GM20000 (cell line): ENCODE results near the gene RTL1.

Experiments used
- DNase-seq: peaks from one replicate; pipeline ENCODE4 v3.0.0; 2012; ENCODE audit warnings: low spot score
- TF ChIP-seq, protein P1 (sequence below): IDR thresholded peaks from 2 replicates; pipeline ENCODE4 v1.5.1; 2012; ENCODE audit warnings: mild to moderate bottlenecking, control low read depth; ENCODE audit errors: extremely low read depth, missing control alignments

Gene RTL1

DNA sequence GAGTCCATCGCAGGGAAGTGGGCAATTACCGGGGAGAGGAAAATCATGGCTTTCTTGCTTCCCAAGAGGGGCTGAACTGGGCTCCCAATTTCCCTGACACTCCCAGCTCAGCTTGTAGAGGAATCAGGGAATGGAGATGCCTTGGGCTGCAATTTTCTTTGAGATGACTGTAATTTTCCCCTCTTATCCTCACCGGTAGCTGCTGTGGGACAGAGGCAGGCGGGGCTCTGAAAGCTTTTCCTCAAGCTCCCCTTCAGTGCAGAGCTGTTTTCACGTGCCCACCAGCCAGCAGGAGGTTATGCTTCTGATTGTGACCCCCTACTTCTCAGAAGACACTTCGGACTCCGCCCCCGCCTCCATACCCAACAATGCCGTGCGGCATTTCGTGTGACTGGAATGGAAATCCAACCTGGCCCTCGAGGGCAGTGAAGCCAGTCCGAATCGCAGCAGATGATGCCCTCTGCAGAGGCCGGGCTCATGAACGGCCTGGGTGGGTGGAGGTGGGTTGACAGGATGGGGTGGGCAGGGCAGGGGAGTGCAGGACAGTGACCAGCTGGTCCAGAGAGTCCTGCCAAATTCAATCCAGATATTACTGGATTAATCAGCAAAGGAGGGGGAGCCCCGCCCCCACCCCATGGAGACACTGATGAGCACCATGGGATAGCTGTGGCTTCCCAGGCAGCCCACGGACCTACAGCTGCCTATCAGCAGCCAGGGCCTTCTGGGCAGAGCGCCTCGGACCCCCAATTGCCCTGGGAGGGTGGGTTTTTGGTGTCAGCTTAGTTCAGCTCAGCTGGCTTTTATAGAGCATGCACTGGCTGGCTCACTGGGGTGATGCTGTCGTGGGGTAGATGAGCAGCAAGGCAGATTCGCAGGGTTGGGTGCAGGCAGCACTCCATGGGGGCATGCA is 37.6 kb downstream of the RTL1 start:
- TF ChIP-seq, protein P1, sequence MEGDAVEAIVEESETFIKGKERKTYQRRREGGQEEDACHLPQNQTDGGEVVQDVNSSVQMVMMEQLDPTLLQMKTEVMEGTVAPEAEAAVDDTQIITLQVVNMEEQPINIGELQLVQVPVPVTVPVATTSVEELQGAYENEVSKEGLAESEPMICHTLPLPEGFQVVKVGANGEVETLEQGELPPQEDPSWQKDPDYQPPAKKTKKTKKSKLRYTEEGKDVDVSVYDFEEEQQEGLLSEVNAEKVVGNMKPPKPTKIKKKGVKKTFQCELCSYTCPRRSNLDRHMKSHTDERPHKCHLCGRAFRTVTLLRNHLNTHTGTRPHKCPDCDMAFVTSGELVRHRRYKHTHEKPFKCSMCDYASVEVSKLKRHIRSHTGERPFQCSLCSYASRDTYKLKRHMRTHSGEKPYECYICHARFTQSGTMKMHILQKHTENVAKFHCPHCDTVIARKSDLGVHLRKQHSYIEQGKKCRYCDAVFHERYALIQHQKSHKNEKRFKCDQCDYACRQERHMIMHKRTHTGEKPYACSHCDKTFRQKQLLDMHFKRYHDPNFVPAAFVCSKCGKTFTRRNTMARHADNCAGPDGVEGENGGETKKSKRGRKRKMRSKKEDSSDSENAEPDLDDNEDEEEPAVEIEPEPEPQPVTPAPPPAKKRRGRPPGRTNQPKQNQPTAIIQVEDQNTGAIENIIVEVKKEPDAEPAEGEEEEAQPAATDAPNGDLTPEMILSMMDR, result no peak
- DNase-seq, result no peak

DNA sequence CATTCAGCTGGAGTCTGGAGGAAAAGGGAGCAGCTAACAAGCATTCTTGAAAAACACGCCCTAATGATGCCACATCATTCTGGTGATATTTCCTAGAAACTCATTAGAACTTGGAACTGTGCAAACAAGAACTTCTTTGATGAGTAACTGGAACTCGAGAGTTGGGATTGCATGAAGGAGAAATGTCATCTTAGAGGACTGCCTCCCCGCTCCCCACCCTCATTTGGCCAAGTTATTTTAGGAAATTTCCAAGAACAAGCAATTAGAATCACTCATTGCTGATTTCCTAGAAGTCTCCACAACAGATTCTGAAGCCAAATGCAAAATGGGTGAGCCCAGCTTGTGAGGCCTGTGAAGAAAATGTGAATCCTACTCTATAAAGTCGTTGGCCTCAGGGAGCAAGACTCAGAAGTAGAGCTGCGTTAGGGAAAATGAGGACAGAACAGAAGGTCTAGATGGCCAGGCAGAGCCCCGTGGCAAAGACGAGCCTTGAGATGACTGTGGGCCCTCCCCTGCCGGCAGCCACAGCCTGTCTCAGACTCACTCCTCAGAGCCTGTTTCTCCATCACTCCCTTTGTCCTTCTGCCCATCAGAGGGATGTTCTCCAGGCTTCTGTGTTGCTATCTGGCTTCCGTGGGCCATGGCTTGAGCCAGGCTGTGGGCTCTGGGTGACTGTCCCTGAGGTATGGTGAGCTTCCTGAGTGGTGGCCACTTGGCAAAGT is 38.4 kb downstream of the RTL1 start:
- no peak for DNase-seq
- TF ChIP-seq, protein P1, result no peak

DNA sequence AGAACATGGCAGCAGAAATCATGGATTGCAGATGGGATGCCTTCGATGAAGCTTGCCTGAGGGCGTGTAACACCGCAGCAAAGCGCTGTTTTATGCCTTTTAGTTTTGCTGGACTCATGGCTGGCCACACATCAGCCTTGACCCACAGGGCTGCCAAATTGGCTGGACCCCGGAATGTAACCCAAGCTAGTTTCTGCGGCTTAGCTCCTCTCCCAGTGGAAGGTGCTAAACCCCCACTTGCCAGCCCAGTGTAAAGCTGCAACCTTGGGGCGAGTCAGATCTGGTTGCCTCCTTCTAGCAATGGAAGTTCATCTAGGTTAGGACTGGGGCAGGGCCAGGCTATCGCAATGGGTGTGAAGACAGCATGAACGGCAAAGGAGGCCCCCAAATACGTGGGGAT is 39.3 kb downstream of the RTL1 start:
- DNase-seq, result no peak
- TF ChIP-seq, protein P1, result no peak

DNA sequence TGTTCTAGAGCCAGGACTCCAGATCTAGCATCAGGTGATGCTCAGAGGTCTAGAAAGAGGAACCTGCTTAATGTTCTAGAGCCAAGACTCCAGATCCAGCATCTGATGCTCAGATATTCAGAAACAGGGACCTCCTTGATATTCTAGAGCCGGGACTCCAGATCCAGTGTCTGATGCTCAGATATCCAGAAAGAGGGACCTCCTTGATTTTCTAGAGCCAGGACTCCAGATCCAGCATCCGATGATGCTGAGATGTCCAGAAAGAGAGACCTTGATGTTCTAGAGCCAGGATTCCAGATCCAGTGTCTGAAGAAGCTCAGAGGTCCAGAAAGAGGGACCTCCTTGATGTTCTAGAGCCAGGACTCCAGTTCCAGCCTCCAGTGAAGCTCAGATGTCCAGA is 40.7 kb downstream of the RTL1 start:
- DNase-seq, result no peak
- TF ChIP-seq, protein P1, result no peak

DNA sequence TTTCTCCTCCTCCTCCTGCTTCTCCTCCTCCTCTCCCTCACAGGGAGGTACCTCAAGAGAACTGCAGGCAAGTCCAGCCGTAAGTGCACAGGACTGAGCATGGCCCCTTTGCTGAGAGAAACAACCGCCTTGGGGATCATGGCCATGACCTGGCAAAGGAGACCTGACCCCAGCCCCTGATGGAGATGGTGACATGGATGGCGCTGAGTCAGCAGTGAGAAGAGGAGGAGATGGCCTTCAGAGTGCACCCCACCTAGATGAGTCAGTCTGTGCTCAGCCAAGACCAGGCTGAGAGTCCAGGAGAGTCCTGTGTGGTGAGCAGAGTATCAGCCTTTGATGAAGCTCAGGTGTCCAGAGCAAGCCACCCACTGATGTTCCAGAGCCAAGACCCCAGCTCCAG is 41.2 kb downstream of the RTL1 start:
- TF ChIP-seq, protein P1, result no peak

DNA sequence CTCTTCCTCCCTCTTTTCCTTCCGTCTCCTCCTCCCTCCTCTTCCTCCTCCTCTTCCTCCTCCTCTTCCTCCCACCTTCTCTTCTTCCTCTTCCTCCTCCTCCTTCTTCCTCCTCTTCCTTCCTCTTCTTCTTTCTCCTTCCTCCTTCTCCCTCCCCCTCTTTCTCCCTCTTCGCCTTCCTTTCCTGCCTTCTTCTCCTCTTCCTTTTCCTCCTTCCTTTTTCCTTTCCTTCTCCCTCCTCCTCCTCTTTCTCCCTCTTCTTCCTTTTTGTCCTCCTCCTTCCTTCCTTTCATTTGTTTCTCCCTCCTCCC is 41.6 kb downstream of the RTL1 start:
- no peak for DNase-seq
- TF ChIP-seq, protein P1, result no peak

More for the DNA sequence above, 41.2 kb downstream of the RTL1 start:
- no peak for DNase-seq

DNA sequence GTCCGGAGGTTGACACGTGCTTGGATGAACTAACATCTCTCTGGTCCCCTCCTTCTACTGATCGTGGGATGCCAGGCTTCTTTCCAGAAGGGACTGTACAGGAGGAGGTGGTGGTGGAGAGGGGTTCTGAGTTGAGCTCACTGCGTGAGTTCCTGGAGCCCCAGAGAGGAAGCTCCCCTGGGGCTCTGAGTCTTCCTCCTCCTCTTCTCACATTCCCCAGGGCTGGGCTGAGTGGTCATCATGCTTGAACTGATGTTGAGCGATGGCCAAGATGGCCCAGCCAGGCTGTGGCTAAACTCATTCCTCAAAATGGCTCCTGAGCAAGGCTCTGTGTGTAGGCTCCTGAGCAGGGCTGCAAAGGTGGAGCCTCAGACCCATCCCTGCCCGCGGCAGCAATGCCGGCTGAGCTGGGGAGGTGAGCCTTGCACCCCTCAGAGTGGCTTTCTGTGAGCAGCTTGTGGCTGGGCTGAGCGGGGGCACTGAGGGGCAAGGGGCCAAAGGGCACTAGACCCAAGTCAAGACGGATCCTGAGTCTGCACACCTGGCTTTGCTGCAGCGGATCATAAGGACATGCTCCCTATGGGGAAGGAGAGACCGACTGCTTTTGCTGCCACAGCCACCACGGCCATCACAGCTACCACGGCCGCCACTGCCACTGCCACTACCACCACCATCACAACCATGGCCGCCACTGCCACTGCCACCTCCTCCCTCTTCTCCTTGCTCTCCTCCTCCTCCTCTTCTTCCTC is 42.2 kb downstream of the RTL1 start:
- no peak for DNase-seq
- TF ChIP-seq, protein P1, result no peak
